Psoas muscle (tissue), 8 donors: ENCODE results near the gene BCKDK. TPM values are rescaled to one million over a fixed set of nuclear protein-coding genes. Genes with fewer than 3 reads are reported as not detected.

Source experiments
- ATAC-seq, 4 donors: fragments of 200-7000 bp; cut with Tn5 transposase; one replicate each; pipeline ENCODE4 v1.9.1; 2020; ENCODE audit warnings: moderate library complexity in 3 of 4, mild to moderate bottlenecking in 2 of 4
- DNase-seq, 2 donors: peaks; one replicate each; pipeline ENCODE4 v3.0.0-alpha.2; 2020
- H3K27ac ChIP-seq: fragments of 200-600 bp; one replicate; pipeline ENCODE4 v1.8.0; 2022
- H3K27me3 ChIP-seq, 3 donors: fragments of 200-600 bp in 1 of 3; one replicate each; pipeline versions ENCODE4 v1.6.1 to v1.8.0; 2013 to 2022; ENCODE audit warnings: low read length in 2 of 3, mild to moderate bottlenecking in 2 of 3, moderate library complexity in 1 of 3; ENCODE audit not compliant: insufficient read depth in 3 of 3
- H3K36me3 ChIP-seq, 2 donors: fragments of 200-600 bp in 1 of 2; one replicate each; pipeline versions ENCODE4 v1.6.1 to v1.8.0; 2013 to 2022; ENCODE audit warnings: low read depth in 1 of 2, mild to moderate bottlenecking in 1 of 2, moderate library complexity in 1 of 2; ENCODE audit not compliant: insufficient read depth in 1 of 2
- H3K4me1 ChIP-seq: fragments of 200-600 bp; one replicate; pipeline ENCODE4 v1.8.0; 2022
- H3K4me3 ChIP-seq: fragments of 200-600 bp; one replicate; pipeline ENCODE4 v1.8.0; 2022; ENCODE audit warnings: mild to moderate bottlenecking
- H3K9me3 ChIP-seq: fragments of 200-600 bp; one replicate; pipeline ENCODE4 v1.8.0; 2022
- WGBS, 3 donors: extraction: QIAGEN DNeasy Blood & Tissue Kit; methylation state at CpG; one replicate each; pipeline versions ENCODE4 v1.1.6 to v1.1.7; 2013; 5-methylcytosine and 5-hydroxymethylcytosine counted together
- intact Hi-C, 2 donors: fragments of 100-400 bp; cut with DNase I; formaldehyde crosslinking; loops; one replicate each; pipeline versions ENCODE4 v1.11.0 to v1.14.2; 2022
- long read RNA-seq, 2 donors: library from polyadenylated mRNA; unstranded; transcript quantifications; one replicate each; pipeline ENCODE4 v2.0.0, GENCODE V29; 2021
- polyA plus RNA-seq, 3 donors: library from polyadenylated mRNA; stranded (reverse); fragments of 200-250 nt; gene quantifications; one replicate each; pipeline ENCODE4 v1.2.3, GENCODE V29; 2013
- total RNA-seq, 4 donors: library from RNA; stranded (reverse); fragmentation: NEBNext Ultra II Directional in 2 of 4; extraction: Animal tissue kit (Norgen Biotek cat#: 25700) in 2 of 4; gene quantifications; one replicate each; pipeline versions ENCODE4 v1.2.1 to v1.2.4, GENCODE V29; 2021 to 2023
- TF ChIP-seq, protein P1 (sequence below): fragments of 200-600 bp; IDR thresholded peaks from one replicate; pipeline ENCODE4 v1.8.0; 2022; ENCODE audit warnings: antibody characterized with exemption
- donor health status: healthy with polysubstance abuse.
- donor health status: DM: no; HTN: no; CAD: no; lungs with moderate emphysema.
- donor health status: Bipolar disorder and iron deficiency.
- donor health status: healthy.
- donor health status: DM: yes; HTN: yes; CAD: no.
- donor health status: DM: no; HTN: no; CAD: no.
- donor health status: DM: no; HTN: no; CAD: no.
- donor health status: DM: yes; HTN: yes; CAD: no.

The BCKDK gene
- total RNA-seq (10 to 100 TPM; 36.7 to 72.8 (median 55.4) TPM), polyA plus RNA-seq (10 to 100 TPM; 46.6 to 58.6 (median 47.3) TPM)
- long read RNA-seq, donor 1, transcript BCKDK-201 (12 exons, 2,128 nt), result major isoform, 28 of 40 reads
- long read RNA-seq, donor 1, transcript BCKDK-203 (11 exons, 1,997 nt), result minor isoform, 5 of 40 reads
- long read RNA-seq, donor 1, partial matches to known transcripts, result 6 of 40 reads
- long read RNA-seq, donor 1, other reads (novel, unspliced or antisense), result 0 of 40 reads
- long read RNA-seq, donor 2, transcript BCKDK-201 (12 exons, 2,128 nt), result major isoform, 96 of 189 reads
- long read RNA-seq, donor 2, transcript BCKDK-203 (11 exons, 1,997 nt), result minor isoform, 48 of 189 reads
- long read RNA-seq, donor 2, partial matches to known transcripts, result 38 of 189 reads
- long read RNA-seq, donor 2, other reads (novel, unspliced or antisense), result 7 of 189 reads

DNA sequence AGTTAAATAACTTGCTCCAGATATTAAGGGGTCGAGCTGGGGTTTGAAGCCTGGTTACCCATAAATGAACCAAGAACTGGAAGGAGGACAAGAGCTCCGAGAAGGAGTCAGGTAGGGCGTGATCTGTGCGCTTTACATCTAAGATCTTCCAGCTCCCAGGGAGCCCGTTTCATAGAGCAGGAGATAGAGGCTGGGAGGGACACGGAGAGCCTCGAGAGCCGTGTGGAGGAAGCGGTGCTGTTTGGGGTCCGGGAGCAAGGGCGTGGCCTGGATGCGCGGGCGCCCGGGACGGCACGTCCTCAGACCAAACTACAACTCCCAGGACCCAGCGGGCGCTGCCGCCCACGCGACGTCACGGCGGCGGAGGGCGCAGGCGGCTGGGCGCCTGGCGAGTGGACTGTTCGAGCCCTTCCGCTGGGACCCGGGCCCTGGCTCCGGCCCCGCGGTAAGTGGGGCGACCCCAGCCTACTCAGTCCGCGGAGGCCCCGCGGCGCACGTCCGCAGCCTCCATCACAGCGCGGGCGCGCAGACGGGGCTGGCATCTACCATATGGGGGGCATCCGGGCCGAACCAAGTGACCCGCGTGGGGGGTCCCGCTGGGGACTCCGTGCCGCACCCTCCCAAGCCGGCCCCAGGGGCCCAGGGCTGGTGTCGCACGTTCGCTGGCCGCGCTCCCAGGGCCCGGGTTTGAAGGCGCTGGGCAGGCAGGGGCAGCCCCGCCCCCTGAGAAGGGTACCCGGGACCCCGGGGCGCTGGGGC, at the start of gene BCKDK:
BCKDK (plus strand) TSS at position 352 of the 759 bp plus-strand sequence. CDS start 838 bp downstream, outside the sequence.
- peak within 1 kb of the TSS; percentile 86 for H3K4me3 ChIP-seq
- H3K9me3 ChIP-seq, result no peaks in the 10 kb centered on the region
- H3K36me3 ChIP-seq, result peaks cover 2 to 29% of the 10 kb centered on the region in 2 donors
- WGBS, 3 donors, result 3 to 4% (median 3%) methylated on average over 62 to 68 of the region's 68 CpGs
- peak within 1 kb of the TSS; percentile 90 for H3K27ac ChIP-seq
- no peaks in the 10 kb centered on the region for H3K27me3 ChIP-seq
- ATAC-seq, result peak; percentile 62 to 74 (median 69)
- DNase-seq, result peak; percentile 85 to 86
- intact Hi-C loops, result loop anchor here (5.0 kb wide), 2 partner anchors 34 to 344 kb away; no protein-coding TSS in a partner anchor
- peaks cover 32% of the 10 kb centered on the region for H3K4me1 ChIP-seq
- TF ChIP-seq, protein P1, sequence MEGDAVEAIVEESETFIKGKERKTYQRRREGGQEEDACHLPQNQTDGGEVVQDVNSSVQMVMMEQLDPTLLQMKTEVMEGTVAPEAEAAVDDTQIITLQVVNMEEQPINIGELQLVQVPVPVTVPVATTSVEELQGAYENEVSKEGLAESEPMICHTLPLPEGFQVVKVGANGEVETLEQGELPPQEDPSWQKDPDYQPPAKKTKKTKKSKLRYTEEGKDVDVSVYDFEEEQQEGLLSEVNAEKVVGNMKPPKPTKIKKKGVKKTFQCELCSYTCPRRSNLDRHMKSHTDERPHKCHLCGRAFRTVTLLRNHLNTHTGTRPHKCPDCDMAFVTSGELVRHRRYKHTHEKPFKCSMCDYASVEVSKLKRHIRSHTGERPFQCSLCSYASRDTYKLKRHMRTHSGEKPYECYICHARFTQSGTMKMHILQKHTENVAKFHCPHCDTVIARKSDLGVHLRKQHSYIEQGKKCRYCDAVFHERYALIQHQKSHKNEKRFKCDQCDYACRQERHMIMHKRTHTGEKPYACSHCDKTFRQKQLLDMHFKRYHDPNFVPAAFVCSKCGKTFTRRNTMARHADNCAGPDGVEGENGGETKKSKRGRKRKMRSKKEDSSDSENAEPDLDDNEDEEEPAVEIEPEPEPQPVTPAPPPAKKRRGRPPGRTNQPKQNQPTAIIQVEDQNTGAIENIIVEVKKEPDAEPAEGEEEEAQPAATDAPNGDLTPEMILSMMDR, result no peak

DNA sequence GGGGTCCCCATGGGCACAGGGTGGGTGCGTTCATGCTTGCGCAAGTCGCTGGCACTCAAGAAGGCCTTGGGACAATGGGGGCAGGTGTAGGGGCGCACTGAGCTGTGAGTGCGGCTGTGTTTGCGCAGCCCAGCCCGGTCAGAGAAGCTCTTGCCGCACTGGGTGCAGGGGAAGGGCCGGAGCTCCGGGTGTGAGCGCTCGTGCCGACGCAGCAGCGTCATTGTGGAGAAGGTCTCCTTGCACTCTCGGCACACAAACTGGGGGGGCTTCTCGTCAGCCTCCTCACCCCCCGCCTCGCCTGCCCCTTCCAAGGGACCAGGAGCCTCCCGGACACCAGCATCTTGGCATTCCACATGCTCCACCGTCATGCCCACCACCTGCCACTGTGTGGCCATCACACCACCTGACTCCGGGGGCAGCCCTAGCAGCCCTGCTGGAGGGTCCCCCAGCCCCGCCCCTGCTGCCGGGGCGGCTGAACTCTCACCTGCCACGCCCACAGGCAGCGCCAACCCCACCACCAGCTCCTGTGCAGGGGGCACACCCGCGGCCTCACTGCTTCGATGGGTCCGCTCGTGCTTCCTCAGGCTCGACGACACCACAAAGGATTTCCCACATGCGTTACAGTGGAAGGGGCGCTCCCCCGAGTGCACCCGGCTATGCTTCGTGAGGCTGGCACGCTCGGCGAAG, 46.9 kb upstream of the BCKDK start:
- Histone ChIP-seq H3K27ac (no peak overlapping the region), H3K4me3 (no peak overlapping the region), H3K9me3 (no peaks in the 10 kb centered on the region), H3K4me1 (peaks cover 11% of the 10 kb centered on the region), H3K36me3 (peaks cover 0 to 46% of the 10 kb centered on the region in 2 donors), H3K27me3 (no peaks in the 10 kb centered on the region)
- 91 to 94% (median 91%) methylated on average over 42 of the region's 42 CpGs for WGBS, 3 donors
- intact Hi-C loops, result no loop called here
- no peak for DNase-seq
- no peak for ATAC-seq
- TF ChIP-seq, protein P1, result no peak

DNA sequence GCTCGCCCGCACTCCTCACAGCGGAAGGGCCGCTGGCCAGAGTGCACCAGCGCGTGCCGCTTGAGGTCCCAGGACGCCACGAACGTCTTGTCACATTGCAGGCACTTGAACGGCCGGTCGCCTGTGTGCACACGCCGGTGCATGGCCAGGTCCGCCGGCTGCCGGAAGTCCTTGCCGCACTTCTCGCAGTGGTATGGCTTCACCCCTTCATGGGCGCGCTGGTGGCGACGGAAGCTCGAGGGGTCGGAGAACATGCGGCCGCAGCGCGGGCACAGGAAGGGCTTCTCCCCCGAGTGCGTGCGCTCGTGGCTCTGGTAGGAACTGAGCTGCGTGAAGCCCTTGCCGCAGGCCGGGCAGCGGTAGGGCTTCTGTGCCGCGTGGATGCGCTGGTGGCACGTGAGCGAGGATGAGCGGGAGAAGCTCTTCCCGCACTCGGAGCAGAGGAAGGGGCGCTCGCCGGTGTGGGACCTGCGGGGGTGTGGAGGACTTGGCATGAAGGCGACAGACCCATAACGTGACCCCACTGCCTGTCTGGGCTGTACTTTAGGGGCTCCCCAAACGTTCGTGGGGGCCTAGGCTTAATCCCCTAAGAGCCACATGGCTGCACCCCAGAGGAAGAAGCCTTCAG, 46.3 kb upstream of the BCKDK start:
- WGBS, 3 donors, result 94 to 97% (median 95%) methylated on average over 53 to 54 of the region's 54 CpGs
- Histone ChIP-seq H3K27me3 (no peaks in the 10 kb centered on the region), H3K27ac (no peak overlapping the region), H3K36me3 (peaks cover 0 to 46% of the 10 kb centered on the region in 2 donors), H3K9me3 (no peaks in the 10 kb centered on the region), H3K4me1 (peaks cover 11% of the 10 kb centered on the region), H3K4me3 (no peak overlapping the region)
- TF ChIP-seq, protein P1, result no peak
- ATAC-seq (no peak), DNase-seq (no peak)
- intact Hi-C loops, result no loop called here

DNA sequence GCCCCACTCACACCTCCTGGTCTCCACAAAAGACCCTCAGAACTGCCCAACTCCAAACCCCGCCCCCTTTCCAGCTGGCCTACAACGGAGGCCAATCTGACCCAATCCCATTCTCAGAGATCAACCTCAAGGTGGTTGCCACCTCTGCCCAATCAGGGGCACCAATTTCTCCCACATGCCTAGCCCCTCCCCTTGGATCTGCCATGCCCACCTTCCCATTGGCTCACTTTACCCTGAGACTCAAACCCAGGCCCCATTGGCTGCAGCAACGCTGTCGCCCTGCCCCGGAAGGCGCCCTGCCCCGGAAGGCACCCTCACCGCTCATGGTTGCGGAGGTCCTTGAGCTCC, 44.7 kb upstream of the BCKDK start:
- H3K36me3 ChIP-seq, result peaks cover 0 to 41% of the 10 kb centered on the region in 2 donors
- TF ChIP-seq, protein P1, result no peak
- ATAC-seq (no peak), DNase-seq (no peak)
- intact Hi-C loops, result no loop called here
- peak overlapping the region; percentile 81 for H3K27ac ChIP-seq
- H3K4me3 ChIP-seq, result no peak overlapping the region
- 89 to 95% (median 92%) methylated on average over 9 of the region's 9 CpGs for WGBS, 3 donors
- H3K9me3 ChIP-seq, result no peaks in the 10 kb centered on the region
- peaks cover 11% of the 10 kb centered on the region for H3K4me1 ChIP-seq
- H3K27me3 ChIP-seq, result no peaks in the 10 kb centered on the region
